22Rv1 (cell line): ENCODE results near the gene ZFHX3.

Experiments
- H3K27ac ChIP-seq: fragments of 450-650 bp; 2 replicates; pipeline ENCODE4 v1.5.1; 2017
- ZFX ChIP-seq: fragments of 450-650 bp; IDR thresholded peaks from 2 replicates; pipeline ENCODE4 v1.6.1; 2017; ENCODE audit warnings: antibody characterized with exemption, borderline replicate concordance
- TF ChIP-seq, protein P1 (sequence below): fragments of 450-650 bp; IDR thresholded peaks from 2 replicates; pipeline ENCODE4 v1.5.1; 2017; ENCODE audit warnings: mild to moderate bottlenecking

Gene ZFHX3

GRCh38 chr16:72794986-72795385, 252.9 kb downstream of the ZFHX3 start:
- TF ChIP-seq, protein P1, sequence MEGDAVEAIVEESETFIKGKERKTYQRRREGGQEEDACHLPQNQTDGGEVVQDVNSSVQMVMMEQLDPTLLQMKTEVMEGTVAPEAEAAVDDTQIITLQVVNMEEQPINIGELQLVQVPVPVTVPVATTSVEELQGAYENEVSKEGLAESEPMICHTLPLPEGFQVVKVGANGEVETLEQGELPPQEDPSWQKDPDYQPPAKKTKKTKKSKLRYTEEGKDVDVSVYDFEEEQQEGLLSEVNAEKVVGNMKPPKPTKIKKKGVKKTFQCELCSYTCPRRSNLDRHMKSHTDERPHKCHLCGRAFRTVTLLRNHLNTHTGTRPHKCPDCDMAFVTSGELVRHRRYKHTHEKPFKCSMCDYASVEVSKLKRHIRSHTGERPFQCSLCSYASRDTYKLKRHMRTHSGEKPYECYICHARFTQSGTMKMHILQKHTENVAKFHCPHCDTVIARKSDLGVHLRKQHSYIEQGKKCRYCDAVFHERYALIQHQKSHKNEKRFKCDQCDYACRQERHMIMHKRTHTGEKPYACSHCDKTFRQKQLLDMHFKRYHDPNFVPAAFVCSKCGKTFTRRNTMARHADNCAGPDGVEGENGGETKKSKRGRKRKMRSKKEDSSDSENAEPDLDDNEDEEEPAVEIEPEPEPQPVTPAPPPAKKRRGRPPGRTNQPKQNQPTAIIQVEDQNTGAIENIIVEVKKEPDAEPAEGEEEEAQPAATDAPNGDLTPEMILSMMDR: no peak
- no peak for TF ChIP-seq ZFX
- H3K27ac ChIP-seq: no peak overlapping the region

DNA sequence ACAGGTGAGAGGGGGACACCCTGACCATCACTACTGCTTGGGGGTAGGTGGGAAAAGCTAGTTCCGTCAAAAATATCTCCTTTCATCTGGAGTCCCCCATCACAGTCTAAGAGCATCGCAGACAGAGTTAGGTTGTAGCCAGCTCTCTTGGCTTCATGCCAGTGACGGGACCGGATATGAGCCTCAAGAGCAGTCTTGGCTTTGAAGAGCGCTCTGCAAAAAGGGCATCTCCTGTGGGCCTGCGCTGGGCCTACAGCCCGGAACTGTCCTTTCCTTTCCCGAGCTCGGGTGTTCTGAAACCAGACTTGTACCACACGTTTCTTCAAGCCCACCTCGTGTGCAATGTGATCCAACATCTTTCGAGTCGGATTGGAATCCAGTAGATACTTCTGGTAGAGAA, 253.6 kb downstream of the ZFHX3 start:
- H3K27ac ChIP-seq: no peak overlapping the region
- TF ChIP-seq ZFX: no peak
- TF ChIP-seq, protein P1: no peak

- no peak for TF ChIP-seq ZFX
- TF ChIP-seq, protein P1: no peak
- H3K27ac ChIP-seq: no peak overlapping the region
Observed at GRCh38 chr16:72793716-72794115, 254.2 kb downstream of the ZFHX3 start.

DNA sequence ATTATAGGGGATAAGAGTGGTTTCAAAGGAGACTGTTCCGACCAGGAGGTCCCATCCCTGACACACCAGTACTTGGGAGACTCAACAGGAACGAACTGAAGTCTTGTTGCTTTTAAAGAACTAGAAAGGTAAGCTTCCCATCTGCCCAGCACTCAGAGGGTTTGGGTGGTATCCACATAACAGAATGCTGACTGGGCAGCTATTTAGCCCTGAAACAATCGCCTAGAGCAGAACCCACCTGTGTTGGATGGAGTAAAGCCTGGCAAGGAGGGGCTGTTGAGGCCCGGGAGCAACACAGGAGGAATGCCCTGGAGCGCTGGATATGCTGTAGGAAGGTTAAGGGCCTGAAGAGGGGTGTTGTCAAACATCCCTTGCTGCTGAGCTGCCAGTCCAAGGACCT, 254.9 kb downstream of the ZFHX3 start:
- no peak for TF ChIP-seq ZFX
- H3K27ac ChIP-seq: no peak overlapping the region

GRCh38 chr16:72791786-72792185, 256.1 kb downstream of the ZFHX3 start:
- no peak overlapping the region for H3K27ac ChIP-seq
- TF ChIP-seq ZFX: no peak
- TF ChIP-seq, protein P1: no peak

DNA sequence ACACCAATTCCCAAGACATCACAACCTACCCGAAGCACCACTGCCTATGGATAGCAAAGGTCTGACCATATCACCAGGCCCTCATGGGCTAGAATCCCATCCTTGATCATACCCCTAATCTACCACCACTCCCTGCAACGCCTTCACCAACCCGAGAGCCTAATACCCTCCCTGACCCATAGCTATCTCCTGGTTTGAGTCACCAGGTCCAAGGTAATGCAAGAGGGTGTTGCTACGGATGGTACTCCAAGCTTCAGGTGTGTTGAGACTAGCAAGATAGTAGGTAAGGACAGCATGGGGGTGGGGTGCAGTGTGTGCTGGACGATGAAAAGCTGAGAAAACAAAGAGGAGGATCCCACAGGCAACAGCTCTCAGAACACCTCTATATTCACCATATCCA, 258.0 kb downstream of the ZFHX3 start:
- no peak for TF ChIP-seq ZFX
- TF ChIP-seq, protein P1: no peak
- no peak overlapping the region for H3K27ac ChIP-seq

- TF ChIP-seq, protein P1: no peak
- TF ChIP-seq ZFX: no peak
- no peak overlapping the region for H3K27ac ChIP-seq
Observed at GRCh38 chr16:72789465-72789864, 258.5 kb downstream of the ZFHX3 start.

DNA sequence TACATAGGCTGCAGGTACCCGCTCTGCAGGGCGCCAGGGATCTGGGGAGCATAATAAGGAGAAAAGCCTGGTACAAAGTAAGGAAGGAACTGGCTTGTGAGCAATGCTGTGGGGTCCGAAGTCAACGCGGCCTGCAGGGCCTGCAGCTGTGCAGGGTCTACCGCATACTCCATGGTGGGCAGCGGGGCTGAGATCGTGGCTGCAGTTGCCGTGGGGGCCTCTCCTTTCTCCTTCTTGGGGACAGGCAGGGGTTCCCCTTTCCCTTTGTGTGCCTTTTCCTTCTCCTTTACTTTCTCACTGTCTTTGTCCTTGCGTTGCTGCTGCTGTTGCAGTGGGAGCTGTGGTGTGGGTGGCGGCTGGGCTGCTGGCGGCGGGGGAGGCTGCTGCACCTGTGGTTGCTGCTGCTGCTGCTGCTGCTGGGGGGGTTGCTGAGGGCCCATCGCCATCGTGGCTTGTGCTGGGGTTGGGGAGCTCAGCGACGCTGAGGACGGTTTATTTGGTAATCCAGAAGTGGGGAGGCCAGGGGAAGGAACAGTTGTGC, 259.6 kb downstream of the ZFHX3 start:
- TF ChIP-seq, protein P1: no peak
- no peak for TF ChIP-seq ZFX
- H3K27ac ChIP-seq: no peak overlapping the region
